Skeletal muscle satellite cell (primary cell): ENCODE data around the gene NAALADL2.
A peak's percentile ranks its signal among the peaks of the same experiment; 100 is the strongest.

Source experiments
- H3K27me3 ChIP-seq: 2 replicates; pipeline ENCODE4 v1.7.0; 2013; ENCODE audit warnings: low read length; ENCODE audit not compliant: control insufficient read depth, insufficient read depth
- H3K36me3 ChIP-seq: 2 replicates; pipeline ENCODE4 v1.7.0; 2013; ENCODE audit warnings: mild to moderate bottlenecking, control low read depth, low read length; ENCODE audit not compliant: insufficient read depth
- H3K4me1 ChIP-seq: 2 replicates; pipeline ENCODE4 v1.7.0; 2013; ENCODE audit warnings: low read length; ENCODE audit not compliant: control insufficient read depth, insufficient read depth
- H3K4me2 ChIP-seq: 2 replicates; pipeline ENCODE4 v1.7.0; 2013; ENCODE audit warnings: mild to moderate bottlenecking, low read length
- H3K4me3 ChIP-seq: 2 replicates; pipeline ENCODE4 v1.7.0; 2013; ENCODE audit warnings: low read length
- H3K9ac ChIP-seq: 2 replicates; pipeline ENCODE4 v1.7.0; 2013; ENCODE audit warnings: mild to moderate bottlenecking, low read depth, low read length, moderate library complexity
- H3K9me3 ChIP-seq: replicated peaks from 2 replicates; pipeline ENCODE4 v1.7.0; 2013; ENCODE audit warnings: mild to moderate bottlenecking, control low read depth, low read length

Gene NAALADL2

DNA sequence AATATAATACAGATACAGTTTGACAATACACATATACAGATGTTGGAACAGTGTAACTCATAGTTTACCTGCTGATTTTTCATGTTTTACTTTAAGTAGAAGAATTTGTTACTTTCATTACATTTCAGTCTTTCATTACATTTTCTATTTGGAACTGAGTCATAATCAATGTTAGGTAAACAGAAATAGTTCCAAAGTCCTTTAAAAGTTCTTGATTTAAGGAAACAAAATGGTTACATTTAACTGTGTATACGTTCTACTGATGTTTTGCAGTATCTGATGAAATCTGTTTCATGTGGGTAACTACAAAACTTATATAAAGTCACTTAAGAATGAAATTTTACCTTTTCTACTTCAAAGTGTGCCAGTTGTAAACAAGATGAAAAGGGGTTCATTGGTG is 721.2 kb downstream of the NAALADL2 start:
- Histone ChIP-seq H3K9ac (no peak overlapping the region), H3K9me3 (no peaks in the 10 kb centered on the region), H3K27me3 (no peaks in the 10 kb centered on the region), H3K4me1 (no peaks in the 10 kb centered on the region), H3K4me2 (no peak overlapping the region), H3K4me3 (no peak overlapping the region), H3K36me3 (no peaks in the 10 kb centered on the region)

- H3K9ac ChIP-seq = no peak overlapping the region
- H3K36me3 ChIP-seq = no peaks in the 10 kb centered on the region
- no peak overlapping the region for H3K4me3 ChIP-seq
- H3K4me2 ChIP-seq = no peak overlapping the region
- peaks cover 10% of the 10 kb centered on the region for H3K4me1 ChIP-seq
- H3K27me3 ChIP-seq = no peaks in the 10 kb centered on the region
- H3K9me3 ChIP-seq = no peaks in the 10 kb centered on the region
Observed at GRCh38 chr3:175585898-175586297, 726.8 kb downstream of the NAALADL2 start.

GRCh38 chr3:175590745-175591144 is 731.6 kb downstream of the NAALADL2 start:
- Histone ChIP-seq H3K27me3 (no peaks in the 10 kb centered on the region), H3K4me1 (peaks cover 7% of the 10 kb centered on the region), H3K9me3 (no peaks in the 10 kb centered on the region), H3K4me3 (no peak overlapping the region), H3K9ac (no peak overlapping the region), H3K4me2 (no peak overlapping the region), H3K36me3 (no peaks in the 10 kb centered on the region)

DNA sequence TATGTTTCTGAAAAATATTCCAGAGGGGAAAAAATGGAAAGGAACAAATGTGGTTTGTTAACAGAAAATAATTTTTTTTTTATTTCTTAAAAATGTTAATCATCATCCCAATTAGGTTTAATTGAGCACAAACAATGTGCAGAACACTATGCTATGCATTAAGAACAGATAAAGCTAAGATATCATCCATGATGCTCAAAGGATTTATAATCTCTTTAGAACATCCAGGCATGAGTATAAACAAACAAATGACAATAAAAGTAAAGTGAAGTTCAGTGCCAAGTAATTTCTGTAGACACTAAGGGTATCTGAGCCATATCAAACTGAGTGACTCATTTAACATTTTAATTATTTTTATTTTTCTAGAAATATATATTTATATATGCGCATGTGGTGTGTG is 732.2 kb downstream of the NAALADL2 start:
- no peak overlapping the region for H3K4me3 ChIP-seq
- H3K4me2 ChIP-seq = no peak overlapping the region
- peaks cover under 1% of the 10 kb centered on the region for H3K4me1 ChIP-seq
- no peaks in the 10 kb centered on the region for H3K9me3 ChIP-seq
- no peaks in the 10 kb centered on the region for H3K36me3 ChIP-seq
- H3K27me3 ChIP-seq = no peaks in the 10 kb centered on the region
- H3K9ac ChIP-seq = no peak overlapping the region

GRCh38 chr3:175593331-175593730 is 734.2 kb downstream of the NAALADL2 start:
- H3K4me3 ChIP-seq = no peak overlapping the region
- H3K36me3 ChIP-seq = no peaks in the 10 kb centered on the region
- no peaks in the 10 kb centered on the region for H3K9me3 ChIP-seq
- H3K27me3 ChIP-seq = no peaks in the 10 kb centered on the region
- H3K4me2 ChIP-seq = no peak overlapping the region
- H3K4me1 ChIP-seq = no peaks in the 10 kb centered on the region
- H3K9ac ChIP-seq = no peak overlapping the region

DNA sequence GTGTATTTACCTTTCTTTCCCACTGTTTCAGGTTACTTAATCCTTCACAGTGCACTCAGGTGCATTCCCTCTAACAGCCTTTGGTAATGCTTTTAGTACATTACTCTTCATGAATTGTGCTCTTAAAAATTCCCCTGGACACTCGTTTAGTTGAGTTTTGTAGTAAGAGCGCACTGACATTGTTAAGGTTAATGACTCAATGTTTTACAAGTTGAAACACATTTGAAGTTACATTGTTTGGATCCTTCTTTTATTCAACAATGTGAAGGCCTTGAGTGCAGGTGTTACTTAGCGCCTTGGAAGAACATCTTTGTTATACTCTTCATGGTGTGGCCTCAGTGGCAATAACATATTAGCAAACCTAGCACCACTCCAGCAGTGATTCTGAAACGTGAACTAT is 739.6 kb downstream of the NAALADL2 start:
- Histone ChIP-seq H3K9me3 (no peaks in the 10 kb centered on the region), H3K9ac (no peak overlapping the region), H3K4me2 (no peak overlapping the region), H3K4me3 (no peak overlapping the region), H3K27me3 (no peaks in the 10 kb centered on the region), H3K4me1 (peaks cover 13% of the 10 kb centered on the region), H3K36me3 (no peaks in the 10 kb centered on the region)

- H3K4me3 ChIP-seq = no peak overlapping the region
- no peak overlapping the region for H3K9ac ChIP-seq
- peak overlapping the region; percentile 48 for H3K4me2 ChIP-seq
- H3K36me3 ChIP-seq = no peaks in the 10 kb centered on the region
- no peaks in the 10 kb centered on the region for H3K9me3 ChIP-seq
- peaks cover 13% of the 10 kb centered on the region for H3K4me1 ChIP-seq
- H3K27me3 ChIP-seq = no peaks in the 10 kb centered on the region
Observed at GRCh38 chr3:175601521-175601920, 742.4 kb downstream of the NAALADL2 start.

DNA sequence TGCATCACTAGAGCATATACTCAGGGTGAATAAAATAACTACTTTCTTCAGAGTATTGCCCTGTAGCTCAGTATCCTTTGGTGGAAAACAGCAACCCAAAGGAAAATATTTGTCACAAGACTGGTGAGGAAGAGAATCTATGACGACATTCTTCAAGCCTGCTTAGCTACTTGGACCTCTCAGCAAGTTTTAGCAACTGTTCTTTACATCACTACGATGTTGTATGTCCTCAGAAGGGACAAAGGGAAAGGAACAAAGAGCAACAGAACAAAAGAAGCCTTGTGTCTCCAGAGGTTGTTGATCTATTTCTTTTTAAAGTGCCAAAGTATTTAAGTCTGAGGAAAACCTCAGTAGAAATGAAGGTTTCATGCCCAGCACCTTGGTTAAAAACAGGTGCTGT is 746.7 kb downstream of the NAALADL2 start:
- Histone ChIP-seq H3K27me3 (no peaks in the 10 kb centered on the region), H3K36me3 (no peaks in the 10 kb centered on the region), H3K9ac (no peak overlapping the region), H3K9me3 (no peaks in the 10 kb centered on the region), H3K4me1 (peaks cover 12% of the 10 kb centered on the region), H3K4me2 (no peak overlapping the region), H3K4me3 (no peak overlapping the region)

- H3K9me3 ChIP-seq = no peaks in the 10 kb centered on the region
- peaks cover 3% of the 10 kb centered on the region for H3K4me1 ChIP-seq
- H3K9ac ChIP-seq = no peak overlapping the region
- H3K4me3 ChIP-seq = no peak overlapping the region
- H3K36me3 ChIP-seq = no peaks in the 10 kb centered on the region
- H3K27me3 ChIP-seq = no peaks in the 10 kb centered on the region
- no peak overlapping the region for H3K4me2 ChIP-seq
Observed at GRCh38 chr3:175606650-175607318, 747.6 kb downstream of the NAALADL2 start.

GRCh38 chr3:175608356-175608755 is 749.2 kb downstream of the NAALADL2 start:
- Histone ChIP-seq H3K9ac (no peak overlapping the region), H3K4me2 (no peak overlapping the region), H3K9me3 (no peaks in the 10 kb centered on the region), H3K4me1 (no peaks in the 10 kb centered on the region), H3K27me3 (no peaks in the 10 kb centered on the region), H3K4me3 (no peak overlapping the region), H3K36me3 (no peaks in the 10 kb centered on the region)

- H3K9ac ChIP-seq = no peak overlapping the region
- no peak overlapping the region for H3K4me2 ChIP-seq
- H3K4me1 ChIP-seq = no peaks in the 10 kb centered on the region
- no peaks in the 10 kb centered on the region for H3K27me3 ChIP-seq
- no peak overlapping the region for H3K4me3 ChIP-seq
- no peaks in the 10 kb centered on the region for H3K36me3 ChIP-seq
- no peaks in the 10 kb centered on the region for H3K9me3 ChIP-seq
Observed at GRCh38 chr3:175608911-175609310, 749.8 kb downstream of the NAALADL2 start.

GRCh38 chr3:175612487-175613196 is 753.5 kb downstream of the NAALADL2 start:
- no peaks in the 10 kb centered on the region for H3K9me3 ChIP-seq
- no peak overlapping the region for H3K9ac ChIP-seq
- no peaks in the 10 kb centered on the region for H3K4me1 ChIP-seq
- H3K4me3 ChIP-seq = no peak overlapping the region
- no peaks in the 10 kb centered on the region for H3K36me3 ChIP-seq
- no peaks in the 10 kb centered on the region for H3K27me3 ChIP-seq
- H3K4me2 ChIP-seq = no peak overlapping the region
